Effector memory CD4-positive, alpha-beta T cell (primary cell): ENCODE measurements around the gene SFXN2.
"Not testable (repeated sequence)": the region's sequence is repeated elsewhere in the genome, so short reads cannot be mapped to it uniquely, and the experiment has no call there.

Experiments used
- DNase-seq, 3 donors: peaks; one replicate each; pipeline ENCODE4 v3.0.0-alpha.2; 2020
- H3K27ac ChIP-seq: 2 replicates; pipeline ENCODE4 v1.7.0; 2013; ENCODE audit warnings: mild to moderate bottlenecking, low read length, moderate library complexity; ENCODE audit not compliant: insufficient read depth, poor library complexity, severe bottlenecking
- H3K27me3 ChIP-seq: replicated peaks from 2 replicates; pipeline ENCODE4 v1.7.0; 2013; ENCODE audit warnings: mild to moderate bottlenecking, low read length; ENCODE audit not compliant: insufficient read depth, control insufficient read depth, poor library complexity, severe bottlenecking
- H3K36me3 ChIP-seq: 2 replicates; pipeline ENCODE4 v1.7.0; 2013; ENCODE audit warnings: mild to moderate bottlenecking, low read length, moderate library complexity; ENCODE audit not compliant: control insufficient read depth, insufficient read depth
- H3K4me1 ChIP-seq: 2 replicates; pipeline ENCODE4 v1.7.0; 2013; ENCODE audit warnings: low read length, mild to moderate bottlenecking; ENCODE audit not compliant: control insufficient read depth, insufficient read depth, poor library complexity, severe bottlenecking
- H3K4me3 ChIP-seq: 2 replicates; pipeline ENCODE4 v1.7.0; 2013; ENCODE audit warnings: low read length, low read depth, mild to moderate bottlenecking; ENCODE audit not compliant: insufficient read depth, poor library complexity, severe bottlenecking
- H3K9me3 ChIP-seq: 2 replicates; pipeline ENCODE4 v1.7.0; 2013; ENCODE audit warnings: mild to moderate bottlenecking, low read length, moderate library complexity; ENCODE audit not compliant: control insufficient read depth

The SFXN2 gene

DNA sequence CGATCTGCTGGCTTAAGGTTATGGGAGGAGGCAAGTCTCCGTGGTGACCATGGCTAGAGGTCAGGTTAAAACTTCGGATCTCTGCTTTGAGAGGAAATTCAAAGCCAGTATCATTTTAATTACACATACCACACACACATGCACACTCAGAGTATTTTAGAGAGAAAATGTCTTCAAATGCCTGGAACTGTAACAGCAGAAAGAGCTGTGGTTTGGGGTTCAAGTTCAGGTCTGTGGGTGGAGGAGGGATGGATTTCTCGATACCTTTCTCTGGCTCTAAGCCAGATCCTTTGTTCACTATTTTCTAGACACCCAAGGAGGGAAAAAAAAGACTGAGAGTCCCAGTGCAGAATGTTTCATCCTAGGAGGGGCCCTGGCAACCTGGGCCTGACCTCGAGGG is 32.7 kb upstream of the SFXN2 start:
- Histone ChIP-seq H3K4me1 (peaks cover 2% of the 10 kb centered on the region), H3K4me3 (no peak overlapping the region), H3K27me3 (no peaks in the 10 kb centered on the region), H3K27ac (no peak overlapping the region), H3K36me3 (peaks cover 11% of the 10 kb centered on the region), H3K9me3 (no peaks in the 10 kb centered on the region)
- DNase-seq: no peak

DNA sequence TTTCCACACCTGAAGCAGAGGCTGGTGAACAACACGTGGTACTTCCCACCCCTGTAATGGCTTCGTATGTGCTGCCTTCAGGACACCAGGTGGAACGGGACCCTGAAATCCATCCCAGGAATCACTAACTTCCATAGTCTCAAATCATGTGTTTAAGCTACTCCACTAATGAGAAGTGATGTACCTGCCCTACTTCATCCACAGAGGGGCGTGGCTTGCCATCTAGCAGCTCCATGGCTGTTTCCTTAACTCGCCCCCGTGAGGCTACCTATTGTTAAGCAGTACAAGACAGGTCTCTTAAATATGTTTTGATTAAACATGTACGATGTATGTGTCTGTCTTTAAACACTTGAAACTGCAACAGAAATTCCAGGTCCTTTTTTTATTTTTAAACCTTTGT is 32.0 kb upstream of the SFXN2 start:
- DNase-seq: no peak
- H3K36me3 ChIP-seq: peaks cover 11% of the 10 kb centered on the region
- no peaks in the 10 kb centered on the region for H3K9me3 ChIP-seq

DNA sequence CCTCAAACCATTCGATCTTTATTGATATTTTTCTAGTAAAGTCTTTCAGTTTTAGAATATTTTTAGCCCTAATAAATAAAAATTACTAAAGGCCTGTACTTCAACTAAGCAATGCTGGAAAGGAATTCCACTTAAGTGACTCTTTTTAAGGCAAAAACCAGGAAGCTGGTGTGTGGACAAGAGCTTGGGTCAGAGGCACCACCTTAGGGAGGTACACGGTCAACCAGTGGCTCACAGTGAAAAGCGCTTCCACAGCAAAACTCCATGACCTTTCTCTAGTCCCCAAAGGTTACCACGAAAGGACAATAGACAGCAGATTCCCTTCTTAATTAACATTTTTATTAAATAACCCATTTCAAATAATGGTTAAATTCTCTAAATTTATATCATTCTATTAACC is 31.5 kb upstream of the SFXN2 start:
- H3K36me3 ChIP-seq: peaks cover 11% of the 10 kb centered on the region
- DNase-seq: no peak
- no peak overlapping the region for H3K27ac ChIP-seq
- H3K4me3 ChIP-seq: no peak overlapping the region
- no peaks in the 10 kb centered on the region for H3K4me1 ChIP-seq
- H3K27me3 ChIP-seq: no peaks in the 10 kb centered on the region
- H3K9me3 ChIP-seq: no peaks in the 10 kb centered on the region

More for the DNA sequence above, 32.0 kb upstream of the SFXN2 start:
- Histone ChIP-seq H3K4me1 (no peaks in the 10 kb centered on the region), H3K4me3 (no peak overlapping the region), H3K27me3 (no peaks in the 10 kb centered on the region), H3K27ac (no peak overlapping the region)

DNA sequence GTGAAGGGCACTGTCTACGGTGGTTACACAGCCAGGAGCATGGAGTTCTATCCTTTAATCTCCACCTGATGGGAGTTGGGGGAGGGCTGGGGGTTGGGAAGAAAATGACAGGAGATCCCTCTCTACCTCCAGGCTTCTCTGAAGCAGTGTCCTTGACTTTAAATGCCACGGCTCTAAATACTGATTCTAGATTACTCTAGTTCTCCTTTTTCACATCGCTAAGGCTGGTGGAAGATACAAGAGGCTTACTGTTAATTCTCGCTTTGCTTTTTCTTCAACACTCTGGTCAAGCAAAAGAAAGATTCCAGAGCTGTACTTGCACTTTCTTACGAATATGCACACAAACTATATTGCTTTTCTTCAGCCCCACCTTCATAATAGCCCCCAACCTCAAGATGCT is 30.7 kb upstream of the SFXN2 start:
- Histone ChIP-seq H3K4me1 (no peaks in the 10 kb centered on the region), H3K4me3 (no peak overlapping the region), H3K27me3 (no peaks in the 10 kb centered on the region), H3K36me3 (peaks cover 11% of the 10 kb centered on the region), H3K27ac (no peak overlapping the region), H3K9me3 (no peaks in the 10 kb centered on the region)
- DNase-seq: no peak

DNA sequence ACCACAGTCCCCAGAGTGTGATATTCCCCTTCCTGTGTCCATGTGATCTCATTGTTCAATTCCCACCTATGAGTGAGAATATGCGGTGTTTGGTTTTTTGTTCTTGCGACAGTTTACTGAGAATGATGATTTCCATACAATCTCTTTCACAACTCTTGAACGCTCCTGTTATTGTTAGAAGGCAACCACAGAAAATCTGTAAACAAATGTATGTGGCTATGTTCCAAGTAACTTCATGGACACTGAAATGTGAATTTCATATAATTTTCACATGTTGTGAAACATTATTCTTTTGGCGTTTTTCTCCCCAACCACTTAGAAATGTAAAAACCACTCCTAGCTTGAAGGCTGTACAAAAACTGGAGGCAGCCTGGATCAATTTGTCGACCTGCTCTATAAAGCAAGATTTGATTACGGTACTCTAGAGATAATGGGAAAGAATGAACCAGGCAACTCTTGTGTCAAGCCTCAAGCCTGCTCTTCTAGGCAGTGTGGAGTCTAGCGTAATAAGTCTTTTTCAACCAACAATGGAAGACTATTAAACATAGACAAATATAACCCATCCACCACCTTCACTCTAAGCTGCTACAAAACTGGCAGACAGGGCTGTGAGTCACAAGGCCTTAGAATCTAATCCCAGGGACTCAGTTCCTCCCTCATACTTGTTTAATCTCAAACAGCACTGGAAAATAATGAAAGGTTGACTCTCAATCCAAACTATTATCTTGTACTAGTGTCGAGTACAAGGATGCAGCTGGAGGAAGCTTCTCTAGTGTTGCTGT is 23.0 kb upstream of the SFXN2 start:
- no peaks in the 10 kb centered on the region for H3K9me3 ChIP-seq

DNA sequence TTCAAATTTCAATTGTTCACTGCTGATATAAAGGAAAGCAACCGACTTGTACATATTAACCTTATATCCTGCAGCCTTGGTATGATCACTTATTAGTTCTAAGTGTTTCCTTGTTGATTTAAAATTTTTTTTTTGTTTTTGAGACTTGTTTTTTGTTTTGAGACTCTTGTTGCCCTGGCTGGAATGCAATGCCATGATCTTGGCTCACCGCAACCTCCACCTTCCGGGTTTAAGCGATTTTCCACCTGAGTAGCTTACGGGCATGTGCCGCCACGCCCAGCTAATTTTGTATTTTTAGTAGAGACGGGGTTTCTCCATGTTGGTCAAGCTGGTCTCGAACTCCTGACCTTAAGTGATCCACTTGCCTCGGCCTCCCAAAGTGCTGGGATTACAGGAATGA is 19.0 kb upstream of the SFXN2 start:
- DNase-seq: not testable (repeated sequence)
- peaks cover 18% of the 10 kb centered on the region for H3K36me3 ChIP-seq

More for the DNA sequence above, 23.0 kb upstream of the SFXN2 start:
- H3K27ac ChIP-seq: no peak overlapping the region
- H3K4me1 ChIP-seq: no peaks in the 10 kb centered on the region
- H3K4me3 ChIP-seq: no peak overlapping the region
- no peak for DNase-seq
- no peaks in the 10 kb centered on the region for H3K27me3 ChIP-seq
- H3K36me3 ChIP-seq: peaks cover 2% of the 10 kb centered on the region

DNA sequence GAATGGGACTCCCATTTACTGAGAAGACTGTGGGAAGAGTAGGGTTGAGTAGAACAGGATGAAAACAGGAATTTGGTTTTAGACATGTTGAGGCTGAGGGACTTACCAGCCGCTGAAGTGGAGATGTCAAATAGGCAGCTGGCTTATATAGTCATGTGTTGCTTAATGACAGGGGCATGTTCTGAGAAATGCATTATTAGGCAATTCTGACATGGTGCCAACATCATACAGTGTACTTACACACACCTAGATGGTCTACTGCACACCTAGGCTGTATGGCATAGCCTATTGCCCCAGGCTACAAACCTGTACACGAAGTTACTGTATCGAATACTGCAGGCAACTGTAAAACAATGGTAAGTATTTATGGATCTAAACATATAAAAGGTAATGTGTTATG is 17.7 kb upstream of the SFXN2 start:
- Histone ChIP-seq H3K4me3 (no peak overlapping the region), H3K9me3 (no peaks in the 10 kb centered on the region), H3K4me1 (no peaks in the 10 kb centered on the region), H3K27ac (no peak overlapping the region), H3K36me3 (peaks cover 18% of the 10 kb centered on the region), H3K27me3 (no peaks in the 10 kb centered on the region)
- no peak for DNase-seq

More for the DNA sequence above, 19.0 kb upstream of the SFXN2 start:
- not testable (repeated sequence) for H3K4me1 ChIP-seq, H3K4me3 ChIP-seq, H3K27ac ChIP-seq, H3K9me3 ChIP-seq, H3K27me3 ChIP-seq

DNA sequence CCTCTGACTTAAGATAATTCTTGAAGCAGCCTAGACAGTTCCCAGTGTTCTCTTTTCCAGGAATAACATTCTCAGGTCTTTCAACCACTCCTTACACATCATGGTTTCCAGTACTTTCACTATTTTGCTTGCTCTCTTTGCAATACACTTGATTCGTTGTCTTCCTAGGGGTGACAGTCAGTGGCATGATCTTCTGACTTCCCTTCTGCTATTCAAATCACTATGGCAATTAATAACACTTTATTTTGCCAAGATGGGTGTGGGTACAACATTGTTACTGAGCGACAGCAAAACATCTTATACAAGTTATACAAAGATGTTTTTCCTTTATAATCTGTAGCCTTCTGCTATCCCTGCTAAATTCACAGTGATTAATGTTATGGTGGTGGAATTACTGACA is 15.5 kb upstream of the SFXN2 start:
- DNase-seq: no peak
- H3K4me1 ChIP-seq: no peaks in the 10 kb centered on the region
- no peaks in the 10 kb centered on the region for H3K27me3 ChIP-seq
- no peak overlapping the region for H3K4me3 ChIP-seq
- no peak overlapping the region for H3K27ac ChIP-seq
- peaks cover 21% of the 10 kb centered on the region for H3K36me3 ChIP-seq
- no peaks in the 10 kb centered on the region for H3K9me3 ChIP-seq

DNA sequence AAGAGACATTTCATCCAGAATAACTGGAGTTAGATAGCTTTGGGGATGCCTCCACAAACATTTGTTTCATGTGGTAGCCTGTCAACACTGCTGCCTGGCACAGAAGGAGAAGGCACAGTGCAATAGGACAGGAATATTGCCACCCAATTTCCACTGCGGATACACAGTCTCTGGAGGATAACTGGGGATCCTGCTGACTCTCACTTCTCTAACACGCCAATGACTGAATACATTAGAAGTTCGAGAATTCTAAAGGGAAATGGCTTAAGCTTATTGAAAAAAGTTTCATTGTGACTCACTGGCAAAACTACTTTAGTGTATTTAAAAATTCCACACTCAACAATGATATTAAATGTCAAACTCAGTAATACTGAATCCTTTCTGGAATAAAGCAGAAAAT is 13.2 kb upstream of the SFXN2 start:
- Histone ChIP-seq H3K9me3 (no peaks in the 10 kb centered on the region), H3K36me3 (peaks cover 21% of the 10 kb centered on the region), H3K4me3 (no peak overlapping the region), H3K27ac (no peak overlapping the region), H3K27me3 (no peaks in the 10 kb centered on the region), H3K4me1 (no peaks in the 10 kb centered on the region)
- no peak for DNase-seq

DNA sequence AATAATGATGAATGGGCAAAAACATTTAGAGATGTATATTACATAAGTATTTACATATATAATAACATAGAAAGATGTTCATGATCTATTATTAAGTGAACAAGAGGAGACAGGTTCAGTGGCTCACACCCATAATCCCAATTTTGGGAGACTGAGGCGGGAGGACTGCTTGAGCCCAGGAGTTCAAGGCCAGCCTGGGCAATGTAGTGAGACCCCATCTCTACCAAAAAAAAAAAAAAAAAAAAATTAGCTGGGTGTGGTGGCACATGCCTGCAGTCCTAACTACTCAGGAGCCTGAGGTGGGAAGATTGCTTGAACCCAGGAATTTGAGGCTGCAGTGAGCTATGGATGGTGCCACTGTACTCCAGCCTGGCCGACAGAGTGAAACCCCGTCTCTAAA is 12.6 kb upstream of the SFXN2 start:
- no peak overlapping the region for H3K4me3 ChIP-seq
- peaks cover 16% of the 10 kb centered on the region for H3K36me3 ChIP-seq
- H3K27me3 ChIP-seq: no peaks in the 10 kb centered on the region
- H3K4me1 ChIP-seq: no peaks in the 10 kb centered on the region
- no peak for DNase-seq
- H3K9me3 ChIP-seq: no peaks in the 10 kb centered on the region
- H3K27ac ChIP-seq: no peak overlapping the region
